ENCODE data around the gene PTPRN2.

The PTPRN2 gene

DNA sequence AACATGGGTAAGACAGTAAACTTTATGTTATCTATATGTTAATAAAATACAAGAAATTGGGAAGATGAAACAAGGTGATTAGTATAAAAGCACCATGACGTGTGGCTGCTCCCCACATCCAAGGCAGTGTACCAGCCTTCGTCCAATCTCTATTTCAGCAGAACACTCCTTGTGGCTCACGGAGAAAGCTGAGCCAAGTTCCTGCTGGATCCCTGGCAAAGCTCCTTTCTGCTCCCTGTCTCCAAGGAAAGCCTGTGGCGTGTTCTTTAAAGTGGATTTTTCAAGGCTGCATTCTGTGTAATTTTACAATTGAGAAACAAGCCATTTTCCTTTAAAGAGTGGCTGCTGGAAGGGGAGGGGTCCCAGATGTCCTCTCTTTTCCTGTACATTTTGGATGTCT, 467.3 kb downstream of the PTPRN2 start:
- DNase-seq, result no peak

DNA sequence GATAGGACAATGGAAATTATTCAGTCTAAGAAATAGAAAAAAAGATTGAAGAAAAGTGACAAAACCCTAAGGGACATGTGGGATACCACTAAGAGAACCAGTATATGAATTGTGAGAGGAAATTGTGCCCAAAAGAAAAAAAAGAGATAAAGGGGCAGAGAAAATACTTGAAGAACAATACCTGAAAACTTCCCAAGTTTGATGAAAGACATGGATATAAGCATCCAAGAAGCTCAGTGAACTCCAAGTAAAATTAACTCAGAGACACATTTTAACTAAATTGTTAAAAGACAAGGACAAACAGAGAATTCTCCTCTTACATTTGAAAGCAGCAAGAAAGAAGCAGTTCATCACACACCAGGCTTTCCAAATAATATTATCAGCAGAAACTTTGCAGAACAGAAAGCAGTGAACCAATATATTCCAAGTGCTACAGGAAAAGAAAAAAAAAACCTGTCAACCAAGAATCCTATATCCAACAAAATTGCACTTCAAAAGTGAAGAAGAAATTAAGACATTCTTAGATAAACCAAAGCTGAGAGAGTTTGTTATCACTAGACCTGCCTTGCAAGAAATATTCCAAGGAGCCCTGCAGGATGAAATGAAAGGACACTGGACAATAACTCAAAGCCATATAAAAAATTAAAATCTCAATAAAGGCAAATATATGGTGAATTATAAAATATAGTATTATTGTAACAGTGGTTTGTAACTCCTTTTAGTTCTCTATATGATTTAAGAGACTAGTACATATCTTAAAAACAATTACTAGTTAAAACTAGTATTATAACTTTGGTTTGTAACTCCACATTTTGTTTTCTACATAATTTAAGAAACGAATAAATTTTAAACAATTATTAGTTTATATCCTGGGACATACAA, 470.0 kb downstream of the PTPRN2 start:
- no peak for DNase-seq

DNA sequence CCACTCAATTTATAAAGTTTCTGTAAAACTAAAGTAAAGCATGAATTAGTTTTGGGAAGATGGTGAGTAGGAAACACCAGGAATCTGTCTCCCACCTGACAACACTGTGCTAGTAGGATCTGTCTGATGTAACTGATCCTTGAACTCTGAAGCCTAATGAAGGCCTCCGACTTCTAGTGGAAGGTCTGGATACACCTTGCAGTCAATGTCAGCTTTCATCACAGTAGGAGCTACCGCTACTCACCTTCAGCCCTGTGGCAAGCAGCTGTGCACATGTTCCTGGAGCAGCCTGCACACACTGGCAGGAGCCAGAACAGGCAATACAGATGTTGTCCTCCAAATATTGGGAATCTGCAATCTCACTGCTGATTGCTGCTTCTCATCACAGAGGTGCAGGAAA, 471.4 kb downstream of the PTPRN2 start:
- no peak for DNase-seq

DNA sequence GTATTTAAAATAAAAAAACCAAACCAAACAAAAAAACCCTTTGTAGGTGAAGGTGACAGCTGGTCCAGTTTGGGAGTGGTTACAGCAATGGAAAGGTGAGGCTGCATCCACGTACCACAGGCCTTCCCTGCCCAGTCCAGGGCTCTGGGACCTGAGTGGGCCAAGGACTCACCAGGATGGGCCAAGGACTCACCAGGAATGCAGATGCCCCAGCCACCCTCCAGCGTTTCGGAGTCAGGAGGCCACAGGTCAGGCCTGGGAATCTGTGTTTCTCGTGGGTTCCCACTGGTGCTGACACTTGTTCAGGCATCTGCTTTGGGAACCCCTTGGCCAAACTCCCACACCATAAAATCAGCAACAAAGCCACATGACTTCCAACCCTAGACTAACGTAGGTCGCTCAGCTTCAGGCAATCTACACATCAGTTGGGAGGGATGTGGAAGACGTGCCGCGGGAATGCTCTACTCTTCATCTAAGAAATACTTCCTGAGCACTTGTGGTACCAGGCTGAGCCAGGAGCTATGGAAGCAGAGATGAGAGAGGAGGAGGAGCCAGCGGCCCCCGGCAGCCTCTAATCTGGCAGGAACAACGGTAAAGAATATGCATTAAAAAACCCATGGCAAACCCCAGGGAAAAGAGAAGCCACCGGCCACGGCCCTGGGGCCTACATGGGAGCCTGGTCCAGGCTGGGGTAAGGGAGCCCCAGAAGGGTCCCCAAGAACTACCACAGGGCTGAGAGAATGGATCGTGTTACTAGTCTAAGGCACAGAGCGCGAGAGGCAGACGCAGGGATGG, 473.4 kb downstream of the PTPRN2 start:
- no peak for DNase-seq

DNA sequence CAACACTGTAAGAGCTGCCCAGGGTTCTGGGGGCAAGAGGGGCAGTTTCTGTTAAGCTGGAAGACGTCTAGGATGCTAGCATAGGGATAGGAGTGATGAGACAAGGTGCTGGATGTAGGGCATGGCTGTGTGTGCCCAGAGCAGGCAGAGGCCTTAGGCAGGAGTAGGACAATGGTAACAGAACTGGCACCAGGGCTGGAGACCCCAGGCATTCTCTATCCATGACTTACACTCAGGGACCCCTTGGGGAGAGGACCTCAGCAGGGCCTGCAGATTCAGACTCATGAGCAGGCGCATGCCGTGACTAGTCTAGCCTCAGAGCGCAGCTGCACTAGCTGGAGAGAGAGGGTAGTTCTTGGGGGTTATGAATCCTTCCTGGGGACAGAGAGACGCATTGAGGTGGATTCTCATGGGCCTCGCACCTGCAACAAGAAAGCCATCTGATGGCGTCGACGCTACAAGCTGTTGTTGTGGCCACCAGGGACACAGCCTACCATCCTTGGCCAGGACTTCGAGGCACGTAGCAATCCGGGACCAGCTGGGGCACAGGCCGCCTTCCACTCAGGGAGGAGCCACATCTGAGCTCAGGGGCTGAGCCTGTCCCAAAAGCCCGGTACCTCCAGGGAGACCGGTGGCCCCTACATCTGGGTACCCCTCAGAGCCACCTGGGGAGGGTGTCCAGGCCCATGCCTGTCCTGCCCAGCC, 474.1 kb downstream of the PTPRN2 start:
- DNase-seq, result no peak

DNA sequence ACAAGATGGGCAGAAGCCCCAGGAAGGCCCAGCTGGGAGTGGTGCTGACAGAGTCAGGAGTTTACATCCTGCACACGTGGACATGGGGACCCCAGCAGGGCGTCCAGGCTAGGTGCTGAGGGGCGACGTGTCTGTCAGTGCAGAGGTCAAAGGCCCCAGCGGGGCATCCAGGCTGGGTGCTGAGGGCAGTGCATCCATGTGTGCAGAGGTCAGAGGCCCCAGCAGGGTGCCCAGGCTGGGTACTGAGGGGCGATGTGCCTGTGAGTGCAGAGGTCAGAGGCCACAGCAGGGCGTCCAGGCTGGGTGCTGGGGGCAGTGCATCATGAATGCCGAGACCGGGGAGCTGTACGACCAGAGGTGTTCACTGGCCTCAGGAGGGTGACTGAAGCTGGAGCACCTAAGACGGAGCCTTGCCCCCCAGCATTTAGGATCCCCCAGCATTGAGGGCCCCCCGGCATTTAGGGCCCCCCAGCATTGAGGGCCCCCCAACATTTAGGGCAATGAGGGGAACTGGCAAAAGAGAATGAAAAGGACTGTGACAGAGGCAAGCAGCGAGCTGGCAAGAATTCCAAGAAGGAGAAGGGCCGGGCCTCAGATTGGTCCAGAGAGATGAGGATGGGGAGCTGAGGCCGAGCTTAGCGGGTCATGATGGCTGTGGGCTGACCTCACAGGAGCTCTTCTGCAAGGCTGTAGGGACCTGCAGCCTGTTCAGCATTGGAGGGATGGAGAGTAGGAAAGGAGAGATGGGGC, 474.9 kb downstream of the PTPRN2 start:
- DNase-seq, result no peak

DNA sequence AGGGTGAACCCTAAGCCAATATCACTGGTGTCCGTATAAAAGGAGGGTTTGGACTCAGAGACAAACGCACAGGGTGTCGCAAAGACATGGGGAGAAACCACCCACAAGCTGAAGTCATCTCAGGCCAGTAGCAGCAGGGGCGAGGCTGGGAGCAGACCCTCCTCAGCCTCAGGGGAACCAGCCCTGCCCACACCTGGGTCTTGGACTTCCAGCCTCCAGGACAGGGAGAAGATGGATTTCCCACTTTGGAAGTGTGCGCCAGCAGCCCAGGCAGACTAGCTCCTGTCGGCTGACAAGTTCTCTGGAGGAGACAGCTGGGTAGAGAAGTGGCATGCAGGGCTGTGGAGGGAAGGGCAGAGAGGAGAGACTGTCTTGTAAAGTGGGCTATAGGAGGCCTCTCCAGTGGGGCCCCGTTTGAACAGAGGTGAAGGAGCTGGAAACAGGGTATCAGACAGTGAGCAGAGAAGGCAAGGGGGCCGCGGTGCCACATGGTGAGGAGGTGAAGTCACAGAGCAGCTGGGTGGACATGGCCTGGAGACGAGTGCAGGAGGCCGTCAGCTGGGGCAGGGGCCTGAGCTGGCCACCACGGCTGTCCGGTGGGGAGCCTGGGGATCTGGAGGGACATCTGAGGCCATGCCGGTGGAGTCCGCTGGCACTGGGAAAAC, 475.6 kb downstream of the PTPRN2 start:
- no peak for DNase-seq

DNA sequence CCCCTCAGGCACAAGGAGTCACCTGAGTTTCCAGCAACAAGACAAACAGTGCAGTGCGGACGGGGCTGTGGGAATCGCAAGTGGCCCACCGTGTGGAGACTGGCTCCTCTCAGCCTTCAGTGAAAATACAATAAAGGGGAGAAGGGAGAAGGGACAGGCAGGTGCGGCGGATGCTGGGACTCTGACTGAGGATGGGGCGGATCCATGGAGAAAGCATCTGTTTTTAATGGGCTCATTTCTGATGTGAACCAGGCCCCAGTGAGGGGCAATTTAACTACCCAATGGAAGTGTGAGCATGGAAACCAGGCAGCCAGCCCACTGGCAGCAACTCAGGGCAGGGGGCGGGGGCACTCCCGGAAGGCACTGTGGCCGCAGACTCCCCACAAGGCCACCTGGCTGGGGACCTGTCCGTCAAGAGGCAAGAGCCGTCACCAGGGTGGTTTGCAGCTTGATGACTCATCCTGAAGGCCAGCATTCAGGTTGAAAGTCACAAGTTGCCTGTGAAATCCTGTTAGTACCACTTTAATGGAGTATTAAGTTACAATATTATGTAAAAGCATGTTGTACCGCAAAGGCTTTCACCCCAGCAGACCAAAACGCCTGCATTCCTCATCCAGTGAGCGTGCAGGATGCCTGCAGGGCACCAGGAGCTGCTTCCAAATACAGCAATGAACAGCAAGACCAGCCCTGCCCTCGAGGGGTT, 476.4 kb downstream of the PTPRN2 start:
- no peak for DNase-seq

- no peak for DNase-seq
Measured at GRCh38 chr7:158110661-158111048, 477.0 kb downstream of the PTPRN2 start.

- DNase-seq, result no peak
Measured at GRCh38 chr7:158110034-158110590, 477.5 kb downstream of the PTPRN2 start.

- DNase-seq, result no peak
Measured at GRCh38 chr7:158109364-158110033, 478.1 kb downstream of the PTPRN2 start.

- no peak for DNase-seq
Measured at GRCh38 chr7:158108646-158109293, 478.9 kb downstream of the PTPRN2 start.

GRCh38 chr7:158107806-158108205, 479.8 kb downstream of the PTPRN2 start:
- no peak for DNase-seq

GRCh38 chr7:158106272-158106671, 481.4 kb downstream of the PTPRN2 start:
- no peak for DNase-seq

GRCh38 chr7:158103378-158103777, 484.2 kb downstream of the PTPRN2 start:
- no peak for DNase-seq

DNA sequence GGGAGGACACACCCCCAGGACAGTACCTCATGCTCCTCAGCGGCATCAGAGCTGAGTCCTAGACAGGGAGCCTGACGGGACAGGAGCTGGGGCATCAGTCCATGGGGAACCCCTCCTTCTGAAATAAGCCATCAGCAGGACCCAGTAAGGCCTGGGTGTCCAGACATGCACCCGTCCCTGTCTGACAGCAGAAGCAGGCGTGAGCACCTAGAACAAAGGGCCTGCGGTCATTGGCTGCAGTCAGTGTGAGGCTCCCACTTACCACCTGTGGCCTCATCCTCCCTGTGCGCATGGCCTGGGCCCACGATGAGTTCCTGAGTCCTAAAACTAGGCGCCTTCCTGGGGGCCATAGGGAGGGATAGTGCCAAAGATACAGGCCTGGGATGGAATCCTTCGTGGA, 484.7 kb downstream of the PTPRN2 start:
- DNase-seq, result no peak

- DNase-seq, result no peak
Measured at GRCh38 chr7:158101821-158102450, 485.7 kb downstream of the PTPRN2 start.

GRCh38 chr7:158098125-158099030, 489.2 kb downstream of the PTPRN2 start:
- no peak for DNase-seq
